Measurements from ENCODE around the gene PRPF40A. TPM values are rescaled to one million over a fixed set of nuclear protein-coding genes. Genes with fewer than 3 reads are reported as not detected.
"Not testable (repeated sequence)": the region's sequence is repeated elsewhere in the genome, so short reads cannot be mapped to it uniquely, and the experiment has no call there.

PRPF40A gene
- total and polyA plus RNA-seq, 2 donors (not counting 1 experiment from before 2014, with no cell fraction given) = 91.7 to 105 TPM

- no peak overlapping the region for H3K9ac ChIP-seq (ENCODE audit: insufficient read depth, low read length)
- no peak for TF ChIP-seq EZH2 (IDR thresholded peaks at IDR 0.05; ENCODE audit: low read length, missing control alignments)
- TF ChIP-seq, protein P1, sequence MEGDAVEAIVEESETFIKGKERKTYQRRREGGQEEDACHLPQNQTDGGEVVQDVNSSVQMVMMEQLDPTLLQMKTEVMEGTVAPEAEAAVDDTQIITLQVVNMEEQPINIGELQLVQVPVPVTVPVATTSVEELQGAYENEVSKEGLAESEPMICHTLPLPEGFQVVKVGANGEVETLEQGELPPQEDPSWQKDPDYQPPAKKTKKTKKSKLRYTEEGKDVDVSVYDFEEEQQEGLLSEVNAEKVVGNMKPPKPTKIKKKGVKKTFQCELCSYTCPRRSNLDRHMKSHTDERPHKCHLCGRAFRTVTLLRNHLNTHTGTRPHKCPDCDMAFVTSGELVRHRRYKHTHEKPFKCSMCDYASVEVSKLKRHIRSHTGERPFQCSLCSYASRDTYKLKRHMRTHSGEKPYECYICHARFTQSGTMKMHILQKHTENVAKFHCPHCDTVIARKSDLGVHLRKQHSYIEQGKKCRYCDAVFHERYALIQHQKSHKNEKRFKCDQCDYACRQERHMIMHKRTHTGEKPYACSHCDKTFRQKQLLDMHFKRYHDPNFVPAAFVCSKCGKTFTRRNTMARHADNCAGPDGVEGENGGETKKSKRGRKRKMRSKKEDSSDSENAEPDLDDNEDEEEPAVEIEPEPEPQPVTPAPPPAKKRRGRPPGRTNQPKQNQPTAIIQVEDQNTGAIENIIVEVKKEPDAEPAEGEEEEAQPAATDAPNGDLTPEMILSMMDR (conservative IDR thresholded peaks at IDR 0.05 in 1 of 2, IDR thresholded peaks at IDR 0.05 in 1 of 2; ENCODE audit: low read depth in 1 of 2, low read length in 2 of 2) = peak; percentile 18 to 32
- H4K20me1 ChIP-seq (ENCODE audit: control insufficient read depth, extremely low read depth, insufficient read depth, low read length) = no peaks in the 10 kb centered on the region
- no peaks in the 10 kb centered on the region for H3K9me3 ChIP-seq (ENCODE audit: control insufficient read depth, insufficient read depth, low read depth, low read length)
- H3K4me3 ChIP-seq (replicated peaks in 1 of 4; ENCODE audit: control extremely low read depth in 1 of 4, insufficient read depth in 1 of 4, low read depth in 3 of 4, low read length in 4 of 4) = no peak overlapping the region
- H3K27me3 ChIP-seq (ENCODE audit: control insufficient read depth, insufficient read depth, low read length) = no peaks in the 10 kb centered on the region
- no peak overlapping the region for H2AFZ ChIP-seq (ENCODE audit: low read length)
- H3K36me3 ChIP-seq (ENCODE audit: control insufficient read depth, insufficient read depth, low read length) = no peaks in the 10 kb centered on the region
- no peak overlapping the region for H3K27ac ChIP-seq (ENCODE audit: insufficient read depth, low read length)
- H3K4me1 ChIP-seq (ENCODE audit: control insufficient read depth, extremely low read depth, insufficient read depth, low read length) = no peaks in the 10 kb centered on the region
- DNase-seq (ENCODE audit: low read depth in 2 of 2) = peak in 1 of 2 donors; percentile 6
- H3K79me2 ChIP-seq (ENCODE audit: control insufficient read depth, insufficient read depth, low read length) = no peaks in the 10 kb centered on the region
- no peak overlapping the region for H3K4me2 ChIP-seq (ENCODE audit: extremely low read depth, insufficient read depth, low read length)
Measured at GRCh38 chr2:152755029-152755428, 37.8 kb upstream of the PRPF40A start.

DNA sequence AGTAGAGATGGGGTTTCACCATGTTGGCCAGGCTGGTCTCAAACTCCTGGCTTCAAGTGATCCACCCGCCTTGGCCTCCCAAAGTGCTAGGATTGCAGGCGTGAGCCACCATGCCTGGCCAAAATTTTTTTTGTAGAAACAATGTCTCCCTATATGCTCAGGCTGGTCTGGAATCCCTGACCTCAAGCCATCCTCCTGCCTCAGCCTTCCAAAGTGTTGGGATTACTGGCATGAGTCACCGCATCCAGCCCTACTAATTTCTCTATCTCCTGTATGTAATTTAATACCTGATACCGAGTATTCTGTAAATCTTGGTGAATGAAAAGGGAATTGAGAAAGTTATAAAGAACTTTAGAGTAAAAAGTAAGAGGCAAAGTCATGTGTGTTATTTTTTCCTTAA lies 30.5 kb upstream of the PRPF40A start:
- peak; percentile 25 to 58 for DNase-seq (ENCODE audit: low read depth in 2 of 2)
- not testable (repeated sequence) for H3K4me3 ChIP-seq (replicated peaks in 1 of 4; ENCODE audit: control extremely low read depth in 1 of 4, insufficient read depth in 1 of 4, low read depth in 3 of 4, low read length in 4 of 4); H3K36me3 ChIP-seq (ENCODE audit: control insufficient read depth, insufficient read depth, low read length); H3K4me1 ChIP-seq (ENCODE audit: control insufficient read depth, extremely low read depth, insufficient read depth, low read length); H3K27ac ChIP-seq (ENCODE audit: insufficient read depth, low read length); H4K20me1 ChIP-seq (ENCODE audit: control insufficient read depth, extremely low read depth, insufficient read depth, low read length); H3K4me2 ChIP-seq (ENCODE audit: extremely low read depth, insufficient read depth, low read length); H3K9ac ChIP-seq (ENCODE audit: insufficient read depth, low read length); H3K27me3 ChIP-seq (ENCODE audit: control insufficient read depth, insufficient read depth, low read length); H2AFZ ChIP-seq (ENCODE audit: low read length); H3K79me2 ChIP-seq (ENCODE audit: control insufficient read depth, insufficient read depth, low read length); H3K9me3 ChIP-seq (ENCODE audit: control insufficient read depth, insufficient read depth, low read depth, low read length)

DNA sequence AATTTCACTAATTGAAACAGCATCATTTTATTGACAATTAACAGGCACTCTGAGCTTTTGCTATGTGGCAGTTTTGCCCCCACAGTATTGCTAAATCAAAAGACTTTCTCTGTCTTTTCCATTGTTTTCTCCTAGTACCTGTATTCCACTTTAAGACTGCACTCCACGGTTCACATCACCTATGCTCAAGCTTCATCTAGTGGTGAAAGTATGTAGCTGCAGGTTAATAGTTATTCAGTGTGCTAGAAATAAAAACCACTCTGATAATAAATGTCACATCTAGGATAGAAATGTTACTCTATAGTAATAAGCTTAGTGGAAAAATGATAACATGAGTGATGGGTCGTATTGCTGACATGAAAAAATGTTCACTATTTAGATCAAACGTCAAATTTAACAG lies 25.7 kb upstream of the PRPF40A start:
- TF ChIP-seq, protein P1 (conservative IDR thresholded peaks at IDR 0.05 in 1 of 2, IDR thresholded peaks at IDR 0.05 in 1 of 2; ENCODE audit: low read depth in 1 of 2, low read length in 2 of 2) = peak; percentile 42 to 50
- no peak for TF ChIP-seq EZH2 (IDR thresholded peaks at IDR 0.05; ENCODE audit: low read length, missing control alignments)
- no peak overlapping the region for H2AFZ ChIP-seq (ENCODE audit: low read length)
- no peaks in the 10 kb centered on the region for H3K27me3 ChIP-seq (ENCODE audit: control insufficient read depth, insufficient read depth, low read length)
- H3K4me1 ChIP-seq (ENCODE audit: control insufficient read depth, extremely low read depth, insufficient read depth, low read length) = no peaks in the 10 kb centered on the region
- no peaks in the 10 kb centered on the region for H3K79me2 ChIP-seq (ENCODE audit: control insufficient read depth, insufficient read depth, low read length)
- no peak overlapping the region for H3K4me3 ChIP-seq (replicated peaks in 1 of 4; ENCODE audit: control extremely low read depth in 1 of 4, insufficient read depth in 1 of 4, low read depth in 3 of 4, low read length in 4 of 4)
- H4K20me1 ChIP-seq (ENCODE audit: control insufficient read depth, extremely low read depth, insufficient read depth, low read length) = no peaks in the 10 kb centered on the region
- DNase-seq (ENCODE audit: low read depth in 2 of 2) = no peak
- H3K9me3 ChIP-seq (ENCODE audit: control insufficient read depth, insufficient read depth, low read depth, low read length) = no peaks in the 10 kb centered on the region
- H3K36me3 ChIP-seq (ENCODE audit: control insufficient read depth, insufficient read depth, low read length) = no peaks in the 10 kb centered on the region
- no peak overlapping the region for H3K9ac ChIP-seq (ENCODE audit: insufficient read depth, low read length)
- no peak overlapping the region for H3K4me2 ChIP-seq (ENCODE audit: extremely low read depth, insufficient read depth, low read length)
- no peak overlapping the region for H3K27ac ChIP-seq (ENCODE audit: insufficient read depth, low read length)
